GM23248 (cell line): ENCODE results near the gene RBMS1. TPM values are rescaled to one million over a fixed set of nuclear protein-coding genes. Genes with fewer than 3 reads are reported as not detected.

ENCODE experiments used
- DNase-seq: peaks from one replicate; pipeline ENCODE4 v3.0.0-alpha.2; 2015
- H2AFZ ChIP-seq: fragments of 200-600 bp; sonication (generic); 2 replicates; pipeline ENCODE4 v1.6.1; 2016; ENCODE audit warnings: antibody characterized with exemption
- H3F3A ChIP-seq: fragments of 200-600 bp; sonication (generic); 2 replicates; pipeline ENCODE4 v1.6.1; 2016; ENCODE audit warnings: mild to moderate bottlenecking, antibody characterized with exemption, mixed run types; ENCODE audit not compliant: insufficient read depth
- H3K27ac ChIP-seq: fragments of 200-600 bp; sonication (generic); 2 replicates; pipeline ENCODE4 v1.5.1; 2016; ENCODE audit warnings: mild to moderate bottlenecking
- H3K27me3 ChIP-seq: fragments of 200-600 bp; sonication (generic); replicated peaks from 2 replicates; pipeline ENCODE4 v1.6.1; 2016; ENCODE audit warnings: mild to moderate bottlenecking; ENCODE audit not compliant: insufficient read depth
- H3K36me3 ChIP-seq: fragments of 200-600 bp; sonication (generic); 2 replicates; pipeline ENCODE4 v1.6.1; 2016; ENCODE audit warnings: low read depth, mild to moderate bottlenecking
- H3K4me1 ChIP-seq: fragments of 200-600 bp; sonication (generic); 2 replicates; pipeline ENCODE4 v1.6.1; 2016; ENCODE audit warnings: mild to moderate bottlenecking; ENCODE audit not compliant: insufficient read depth
- H3K4me2 ChIP-seq: fragments of 200-600 bp; sonication (generic); one replicate; pipeline ENCODE4 v1.6.1; 2016; ENCODE audit warnings: mild to moderate bottlenecking; ENCODE audit not compliant: unreplicated experiment
- H3K4me3 ChIP-seq: fragments of 200-600 bp; sonication (generic); 2 replicates; pipeline ENCODE4 v1.5.1; 2016; ENCODE audit warnings: mild to moderate bottlenecking
- H3K79me2 ChIP-seq: fragments of 200-600 bp; sonication (generic); 2 replicates; pipeline ENCODE4 v1.6.1; 2016; ENCODE audit warnings: mild to moderate bottlenecking; ENCODE audit not compliant: insufficient read depth
- H3K9ac ChIP-seq: fragments of 200-600 bp; sonication (generic); 2 replicates; pipeline ENCODE4 v1.6.1; 2016; ENCODE audit warnings: mild to moderate bottlenecking
- H3K9me2 ChIP-seq: fragments of 200-600 bp; sonication (generic); 2 replicates; pipeline ENCODE4 v1.6.1; 2016; ENCODE audit warnings: mixed run types, mild to moderate bottlenecking, moderate library complexity; ENCODE audit not compliant: insufficient read depth
- H3K9me3 ChIP-seq: fragments of 200-600 bp; sonication (generic); one replicate; pipeline ENCODE4 v1.6.1; 2017; ENCODE audit warnings: low read depth
- H4K20me1 ChIP-seq: fragments of 200-600 bp; sonication (generic); 2 replicates; pipeline ENCODE4 v1.6.0; 2016; ENCODE audit not compliant: insufficient read depth
- EZH2 ChIP-seq: fragments of 200-600 bp; sonication (generic); IDR thresholded peaks from 2 replicates; pipeline ENCODE4 v1.6.1; 2018; ENCODE audit warnings: antibody characterized with exemption, mild to moderate bottlenecking; ENCODE audit not compliant: insufficient read depth, poor library complexity, severe bottlenecking
- EZH2phosphoT487 ChIP-seq: fragments of 200-600 bp; sonication (generic); IDR thresholded peaks from 2 replicates; pipeline ENCODE4 v1.6.1; 2018; ENCODE audit warnings: antibody characterized with exemption, moderate library complexity, mild to moderate bottlenecking, low read depth; ENCODE audit not compliant: insufficient read depth
- WGBS, 2 experiments: methylation state at CpG; one replicate each; pipeline ENCODE4 v1.1.6; 2015 to 2017; ENCODE audit warnings: low lambda C conversion rate in 2 of 2, low coverage in 1 of 2; ENCODE audit errors: missing lambda C conversion rate in 2 of 2; 5-methylcytosine and 5-hydroxymethylcytosine counted together
- in situ Hi-C: fragments of 300-500 bp; cut with MboI; formaldehyde crosslinking; loops from 2 replicates; pipeline ENCODE4 v1.15.0; 2020
- polyA plus RNA-seq: library from polyadenylated mRNA; unstranded; fragments of >200 nt; fragmentation: Nextera tagmentation; extraction: Ambion mirVana; gene quantifications from 2 replicates; pipeline ENCODE4 v1.2.1, GENCODE V29; 2016
- total RNA-seq: library from RNA; depleted of rRNA; stranded (reverse); fragments of >200 nt; shearing (Covaris generic); gene quantifications from 2 replicates; pipeline ENCODE4 v1.2.3, GENCODE V29; 2014

The RBMS1 gene
- total and polyA plus RNA-seq, 2 experiments from 2014 or later, result 72.3 to 91.7 TPM

DNA sequence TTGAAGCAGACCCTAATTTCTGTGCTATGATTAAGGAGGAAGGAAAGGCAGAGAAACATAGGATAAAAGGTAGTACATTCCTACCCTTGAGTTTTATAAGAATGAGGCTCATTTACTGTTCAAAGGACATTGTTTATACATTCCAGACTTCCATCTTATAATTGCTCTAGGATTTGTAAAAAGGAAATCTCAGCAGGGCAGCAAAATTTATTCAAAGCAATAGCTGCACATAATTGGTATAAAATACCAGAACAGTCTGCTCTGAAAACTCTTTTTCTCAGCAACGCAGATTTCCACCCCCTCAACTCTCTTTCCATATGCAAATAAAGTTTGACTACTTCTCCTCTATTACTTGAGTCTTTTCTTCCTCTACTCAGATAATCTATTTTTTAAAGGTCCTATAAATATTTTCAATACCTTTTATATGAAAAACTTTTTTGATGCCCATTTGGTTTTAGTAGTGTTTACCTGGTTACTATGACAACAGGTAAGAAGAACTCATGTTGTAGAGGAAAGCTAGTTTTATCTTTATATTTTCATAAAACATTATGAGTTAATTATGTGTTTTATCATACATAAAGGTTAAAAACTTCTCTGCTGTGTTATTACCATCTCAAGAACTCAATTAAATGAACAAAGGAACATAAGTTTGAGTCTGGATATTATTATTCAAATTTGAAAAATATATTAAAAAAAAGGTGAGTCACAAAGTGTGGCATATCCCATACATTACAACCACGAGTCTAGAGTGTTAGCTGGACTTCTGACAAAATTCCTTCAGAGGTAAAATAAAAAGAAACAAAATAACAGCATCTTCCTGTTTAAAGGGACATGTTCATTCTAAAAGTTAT lies 19.9 kb downstream of the RBMS1 start:
- Histone ChIP-seq H3K27me3 (no peaks in the 10 kb centered on the region), H3K36me3 (no peaks in the 10 kb centered on the region), H3K4me2 (peak overlapping the region; percentile 49), H3K4me1 (peaks cover 64% of the 10 kb centered on the region), H3K9me2 (no peaks in the 10 kb centered on the region), H3K4me3 (no peak overlapping the region), H3F3A (peaks cover 17% of the 10 kb centered on the region), H4K20me1 (peaks cover 9% of the 10 kb centered on the region), H3K9ac (0 out of 2 replicates have a peak overlapping the region, but pooled peaks have one; percentile 59), H3K79me2 (peaks cover 99% of the 10 kb centered on the region), H2AFZ (no peak overlapping the region), H3K9me3 (no peaks in the 10 kb centered on the region), H3K27ac (peak overlapping the region; percentile 57)
- TF ChIP-seq EZH2phosphoT487 (no peak), EZH2 (no peak)
- 25% methylated on average over 2 of the region's 2 CpGs for WGBS, 2 experiments
- in situ Hi-C loops, result no loop called here
- DNase-seq, result peak; percentile 30

GRCh38 chr2:160472839-160473251 lies 20.8 kb downstream of the RBMS1 start:
- Histone ChIP-seq H2AFZ (no peak overlapping the region), H3K9ac (peak overlapping the region; percentile 59), H3K79me2 (peaks cover 99% of the 10 kb centered on the region), H3K4me3 (peak overlapping the region; percentile 40), H3K27ac (peak overlapping the region; percentile 57), H3K9me3 (no peaks in the 10 kb centered on the region), H3K9me2 (no peaks in the 10 kb centered on the region), H3K4me1 (peaks cover 69% of the 10 kb centered on the region), H3K27me3 (no peaks in the 10 kb centered on the region), H3F3A (peaks cover 19% of the 10 kb centered on the region), H3K36me3 (no peaks in the 10 kb centered on the region), H4K20me1 (peaks cover 5% of the 10 kb centered on the region; the same call in 1 of the 2 replicates), H3K4me2 (peak overlapping the region; percentile 66)
- DNase-seq, result no peak
- in situ Hi-C loops, result no loop called here
- 78 to 80% methylated on average over 4 of the region's 4 CpGs for WGBS, 2 experiments
- TF ChIP-seq EZH2 (no peak), EZH2phosphoT487 (no peak)

DNA sequence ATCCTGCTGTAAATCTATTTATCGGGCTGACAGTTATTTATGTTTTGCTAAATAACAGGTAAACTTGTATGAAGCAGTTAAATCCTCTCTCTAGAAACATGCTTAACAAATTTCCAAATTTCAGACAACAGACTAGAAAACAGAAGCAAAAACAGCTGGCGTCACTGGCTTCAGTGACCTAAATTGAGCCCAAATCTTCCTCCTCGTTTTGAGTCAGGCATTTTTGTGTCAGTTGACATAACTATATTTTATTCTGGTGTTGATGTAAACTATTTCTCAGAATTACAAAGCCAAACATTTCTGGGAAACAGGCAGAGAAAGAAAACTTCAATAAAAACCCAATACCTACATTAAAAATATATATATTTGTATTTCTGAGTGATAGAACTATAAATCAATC lies 21.7 kb downstream of the RBMS1 start:
- Histone ChIP-seq H3F3A (peaks cover 19% of the 10 kb centered on the region), H3K9me3 (no peaks in the 10 kb centered on the region), H3K27ac (peak overlapping the region; percentile 57), H3K9ac (peak overlapping the region; percentile 59), H3K4me1 (peaks cover 69% of the 10 kb centered on the region), H3K4me2 (peak overlapping the region; percentile 66), H4K20me1 (peaks cover 5% of the 10 kb centered on the region; the same call in 1 of the 2 replicates), H2AFZ (no peak overlapping the region), H3K4me3 (peak overlapping the region; percentile 40; the same call in 1 of the 2 replicates), H3K27me3 (no peaks in the 10 kb centered on the region), H3K79me2 (peaks cover 99% of the 10 kb centered on the region), H3K36me3 (no peaks in the 10 kb centered on the region), H3K9me2 (no peaks in the 10 kb centered on the region)
- TF ChIP-seq EZH2phosphoT487 (no peak), EZH2 (no peak)
- in situ Hi-C loops, result no loop called here
- WGBS, 2 experiments, result 31 to 35% methylated on average over 3 of the region's 3 CpGs
- peak; percentile 64 for DNase-seq

- WGBS, 2 experiments, result 30 to 35% methylated on average over 5 of the region's 5 CpGs
- peak overlapping the region; percentile 83 for H3K4me2 ChIP-seq
- peak; percentile 50 for DNase-seq
- peaks cover 100% of the 10 kb centered on the region for H3K79me2 ChIP-seq
- peaks cover 5% of the 10 kb centered on the region; the same call in 1 of the 2 replicates for H4K20me1 ChIP-seq
- in situ Hi-C loops, result no loop called here
- peak overlapping the region; percentile 42; the same call in 1 of the 2 replicates for H3K4me3 ChIP-seq
- no peaks in the 10 kb centered on the region for H3K36me3 ChIP-seq
- H3K27ac ChIP-seq, result peak overlapping the region; percentile 78
- peaks cover 69% of the 10 kb centered on the region for H3K4me1 ChIP-seq
- H3K9me3 ChIP-seq, result no peaks in the 10 kb centered on the region
- H3K9ac ChIP-seq, result peak overlapping the region; percentile 42
- no peaks in the 10 kb centered on the region for H3K27me3 ChIP-seq
- peaks cover 28% of the 10 kb centered on the region for H3F3A ChIP-seq
- no peak overlapping the region for H2AFZ ChIP-seq
- no peak for TF ChIP-seq EZH2
- TF ChIP-seq EZH2phosphoT487, result no peak
- no peaks in the 10 kb centered on the region for H3K9me2 ChIP-seq
Measured at GRCh38 chr2:160469621-160470204, 23.9 kb downstream of the RBMS1 start.
